NOMO-1 treated with dmso at 0.1 percent for 144 hours (cell line): ENCODE data around the gene LGALS8.
"Not testable (repeated sequence)": the region's sequence is repeated elsewhere in the genome, so short reads cannot be mapped to it uniquely, and the experiment has no call there.

Experiments
- DNase-seq: peaks from one replicate; lab custom pipeline; 2025; ENCODE audit not compliant: unreplicated experiment; lab: John Stamatoyannopoulos, UW

The LGALS8 gene

DNA sequence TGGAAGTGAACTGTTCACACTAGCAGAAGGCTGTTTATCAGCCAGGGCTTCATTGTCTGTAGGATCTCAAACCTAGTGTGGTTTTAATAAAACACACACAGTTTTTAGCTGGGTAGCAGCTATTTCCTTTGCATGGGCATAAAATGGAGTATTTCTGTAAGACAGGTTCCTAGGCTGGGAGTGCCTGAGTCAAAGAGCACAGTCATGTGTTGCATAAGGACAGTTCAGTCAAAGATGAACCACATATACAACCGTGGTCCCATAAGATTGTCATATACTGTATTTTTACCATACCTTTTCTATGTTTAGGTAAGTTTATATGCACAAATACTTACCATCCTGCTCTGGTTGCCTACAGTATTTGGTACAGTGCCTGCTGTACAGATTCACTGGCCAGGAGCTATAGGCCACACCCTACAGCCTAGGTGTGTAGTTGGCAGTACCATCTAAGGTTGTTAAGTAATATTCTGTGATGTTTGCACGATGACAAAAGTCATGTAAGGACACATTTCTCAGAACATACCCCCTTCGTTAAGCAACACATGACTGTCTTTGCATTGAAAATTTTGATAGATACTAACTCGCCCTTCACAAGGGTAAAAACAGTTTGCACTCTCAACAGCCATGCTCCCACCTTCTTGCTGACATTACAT is 17.2 kb downstream of the LGALS8 start:
- no peak for DNase-seq

GRCh38 chr1:236541710-236542109 is 17.9 kb downstream of the LGALS8 start:
- DNase-seq = no peak

GRCh38 chr1:236543065-236543669 is 19.4 kb downstream of the LGALS8 start:
- DNase-seq = no peak

GRCh38 chr1:236545621-236546169 is 21.9 kb downstream of the LGALS8 start:
- DNase-seq = no peak

DNA sequence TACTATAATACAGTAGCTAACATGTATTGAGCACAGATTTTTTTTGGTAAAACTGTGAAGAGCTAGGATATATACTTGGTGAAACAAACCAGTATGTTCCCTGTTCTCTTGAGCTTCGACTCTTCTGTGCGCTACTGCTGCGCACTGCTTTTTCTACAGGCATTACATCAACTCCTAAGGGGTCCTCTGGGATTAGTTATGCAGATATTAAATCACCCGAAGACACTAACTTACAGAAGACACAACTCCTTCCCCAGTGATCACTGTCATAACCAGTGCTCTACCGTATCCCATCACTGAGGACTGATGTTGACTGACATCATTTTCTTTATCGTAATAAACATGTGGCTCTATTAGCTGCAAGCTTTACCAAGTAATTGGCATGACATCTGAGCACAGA is 24.7 kb downstream of the LGALS8 start:
- no peak for DNase-seq

DNA sequence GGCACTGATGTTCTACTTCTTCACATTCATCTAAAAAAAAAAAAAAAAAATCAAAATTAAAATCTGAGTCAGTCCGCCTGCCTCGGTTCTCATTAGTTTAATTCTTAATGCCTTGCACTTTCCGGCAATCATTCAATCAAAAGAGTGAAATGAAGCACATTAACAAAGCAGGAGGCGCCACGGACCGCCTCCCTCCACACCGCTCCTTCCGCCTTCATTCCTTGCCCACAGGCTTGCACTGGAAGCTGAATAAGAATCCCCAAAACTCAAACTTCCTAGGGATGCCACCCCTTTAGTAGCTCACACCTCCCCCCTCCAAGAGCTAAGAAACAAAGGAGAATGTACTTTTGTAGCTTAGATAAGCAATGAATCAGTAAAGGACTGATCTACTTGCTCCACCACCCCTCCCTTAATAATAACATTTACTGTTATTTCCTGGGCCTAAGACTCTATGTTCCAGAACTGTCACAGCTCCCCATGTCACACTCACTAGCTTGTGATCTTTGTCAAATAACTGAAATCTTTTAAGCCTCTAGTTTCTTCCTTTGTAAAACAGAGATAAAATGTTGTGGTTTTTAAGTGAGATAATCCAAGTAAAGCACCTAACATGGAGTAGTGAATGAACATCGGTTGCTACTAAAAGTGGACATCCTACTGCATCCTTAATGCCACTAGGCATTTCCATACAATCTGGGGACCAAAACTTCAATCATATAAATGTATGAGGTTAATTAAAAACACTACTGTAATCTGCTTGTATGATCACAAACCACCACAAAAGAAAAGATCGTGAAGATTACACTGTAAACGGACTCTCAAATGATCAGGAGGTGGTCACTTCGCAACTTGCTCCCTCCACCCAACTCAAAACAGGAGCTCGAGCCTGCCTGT is 27.4 kb downstream of the LGALS8 start:
- DNase-seq = no peak

GRCh38 chr1:236552096-236552495 is 28.3 kb downstream of the LGALS8 start:
- DNase-seq = no peak

- no peak for DNase-seq
These were observed 29.1 kb downstream of the LGALS8 start for GRCh38 chr1:236552901-236553300.

DNA sequence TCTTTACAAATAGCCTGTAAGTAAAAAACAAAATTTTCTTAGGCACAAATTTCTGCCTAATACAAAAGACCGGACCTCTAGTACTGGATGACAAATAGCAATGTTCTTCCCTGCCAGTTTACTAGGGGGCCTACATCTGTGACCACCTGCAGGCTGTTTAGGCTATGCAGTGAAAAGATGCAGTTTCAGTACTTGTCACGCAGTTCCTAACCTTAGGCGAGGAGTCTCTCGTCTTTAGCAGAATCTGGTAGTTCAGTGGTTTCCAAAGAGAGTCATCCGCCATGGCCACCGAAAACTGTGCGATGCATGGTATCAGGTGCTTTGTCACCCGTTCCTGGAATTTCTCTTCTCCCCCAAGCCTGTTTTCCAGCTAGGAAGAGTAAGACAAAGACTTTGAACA is 29.6 kb downstream of the LGALS8 start:
- DNase-seq = no peak

GRCh38 chr1:236556606-236557005 is 32.8 kb downstream of the LGALS8 start:
- DNase-seq = no peak

DNA sequence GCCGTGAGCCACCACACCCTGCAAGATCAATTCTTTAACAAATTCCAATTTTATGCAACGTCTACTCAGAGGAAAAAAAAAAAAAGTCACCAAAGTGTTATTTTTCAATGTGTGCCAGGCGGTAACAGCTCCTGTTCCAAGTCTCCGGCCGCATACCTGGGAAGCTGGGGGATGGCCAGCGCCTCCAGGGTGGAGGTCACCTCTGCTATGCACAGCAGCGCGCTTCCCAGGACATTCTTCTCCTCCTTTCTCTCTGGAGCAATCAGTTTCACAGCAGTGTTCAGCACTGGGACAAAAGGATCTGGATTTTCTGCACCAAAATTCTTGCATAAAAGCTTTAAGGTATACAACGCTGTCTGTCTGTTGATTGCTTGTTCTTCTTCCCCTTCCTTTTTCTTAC is 34.3 kb downstream of the LGALS8 start:
- no peak for DNase-seq

- no peak for DNase-seq
These were observed 35.1 kb downstream of the LGALS8 start for GRCh38 chr1:236558846-236559245.

- DNase-seq = no peak
These were observed 36.5 kb downstream of the LGALS8 start for GRCh38 chr1:236560213-236560771.

DNA sequence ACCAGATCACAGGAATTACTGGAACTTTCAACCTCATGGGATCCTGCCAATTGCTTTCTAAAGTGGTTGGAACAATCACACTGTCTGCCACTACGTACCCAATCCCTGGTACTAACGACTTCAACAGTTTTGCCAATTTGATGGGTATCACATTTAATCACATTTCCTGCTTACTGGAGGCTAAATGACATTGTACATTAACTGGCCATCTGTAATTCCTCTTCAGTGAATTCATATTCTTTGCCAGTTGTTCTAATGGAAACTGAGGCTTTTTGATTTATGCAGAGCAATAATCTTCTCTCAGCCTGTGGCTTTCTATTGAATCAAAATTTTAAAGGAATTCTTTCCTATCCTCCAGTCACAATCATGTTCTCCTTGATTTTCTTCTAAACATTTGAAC is 38.2 kb downstream of the LGALS8 start:
- DNase-seq = no peak

GRCh38 chr1:236565530-236565929 is 41.7 kb downstream of the LGALS8 start:
- no peak for DNase-seq

GRCh38 chr1:236568285-236568894 is 44.6 kb downstream of the LGALS8 start:
- DNase-seq = no peak

GRCh38 chr1:236575523-236575922 is 51.7 kb downstream of the LGALS8 start:
- no peak for DNase-seq

DNA sequence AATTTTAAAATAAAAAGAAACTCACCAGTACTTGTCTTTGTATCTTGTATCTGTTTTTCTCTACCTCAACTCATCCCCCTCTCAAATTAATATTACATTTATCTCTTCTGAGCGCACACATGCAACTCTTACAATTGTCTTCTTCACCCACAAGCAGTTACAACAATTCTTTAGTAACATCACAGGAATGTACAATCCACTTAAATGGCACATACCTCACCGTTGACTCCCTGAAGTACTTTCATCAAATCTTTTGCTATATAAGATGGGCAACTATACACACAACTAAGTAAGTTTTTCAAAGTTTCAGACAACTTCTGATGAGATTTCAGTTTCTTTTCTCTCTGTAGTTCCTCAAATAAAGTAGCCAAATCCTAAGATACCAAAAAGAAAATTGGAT is 52.2 kb downstream of the LGALS8 start:
- DNase-seq = no peak

DNA sequence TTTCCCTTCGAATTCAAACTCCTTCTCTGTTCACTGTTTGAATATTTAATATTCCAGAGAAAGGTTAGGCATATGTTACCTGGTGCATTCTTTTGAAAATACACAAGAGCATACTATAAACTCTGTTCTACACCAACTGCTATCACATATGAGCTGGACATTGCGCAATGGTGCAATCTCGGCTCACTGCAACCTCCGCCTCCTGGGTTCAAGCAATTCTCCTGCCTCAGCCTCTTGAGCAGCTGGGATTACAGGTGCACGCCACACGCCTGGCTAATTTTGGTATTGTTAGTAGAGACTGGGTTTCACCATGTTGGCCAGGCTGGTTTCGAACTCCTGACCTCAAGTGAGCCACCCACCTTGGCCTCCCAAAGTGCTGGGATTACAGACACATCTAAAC is 53.3 kb downstream of the LGALS8 start:
- DNase-seq = not testable (repeated sequence)

DNA sequence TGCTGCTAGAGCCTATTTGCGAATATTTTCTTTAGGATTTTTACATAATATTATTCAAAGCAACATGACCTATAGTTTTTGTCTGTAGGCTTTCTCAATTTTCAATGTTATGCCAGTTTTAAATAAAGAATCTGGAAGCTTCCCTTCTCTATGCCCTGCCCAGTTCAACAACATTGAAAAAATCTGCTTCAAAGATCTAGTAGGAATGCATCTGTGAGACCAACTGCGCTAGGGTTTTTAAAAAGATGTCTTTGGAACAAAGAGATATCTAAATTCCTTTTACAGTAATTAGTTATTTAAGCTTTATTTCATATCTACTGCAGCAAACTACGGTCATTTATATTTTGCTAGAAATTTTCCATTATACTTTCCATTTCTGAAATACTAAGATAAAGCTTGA is 54.9 kb downstream of the LGALS8 start:
- no peak for DNase-seq

- DNase-seq = not testable (repeated sequence)
These were observed 56.6 kb downstream of the LGALS8 start for GRCh38 chr1:236580404-236580803.
